Fibroblast of skin of right biceps (primary cell): ENCODE measurements around the gene ACOX2.
"Not testable (repeated sequence)": the region's sequence is repeated elsewhere in the genome, so short reads cannot be mapped to it uniquely, and the experiment has no call there.

Experiments
- DNase-seq: peaks from one replicate; pipeline ENCODE4 v3.0.0-alpha.2; 2013

Gene ACOX2

GRCh38 chr3:58534592-58535494 lies 2.1 kb downstream of the ACOX2 start:
- no peak for DNase-seq

GRCh38 chr3:58532794-58533220 lies 4.2 kb downstream of the ACOX2 start:
- peak; percentile 73 for DNase-seq

- DNase-seq, result no peak
Observed at GRCh38 chr3:58531956-58532355, 5.0 kb downstream of the ACOX2 start.

GRCh38 chr3:58531555-58531954 lies 5.4 kb downstream of the ACOX2 start:
- DNase-seq, result no peak

GRCh38 chr3:58530354-58530865 lies 6.6 kb downstream of the ACOX2 start:
- DNase-seq, result no peak

GRCh38 chr3:58529516-58530353 lies 7.3 kb downstream of the ACOX2 start:
- DNase-seq, result no peak

- DNase-seq, result peak; percentile 41
Observed at GRCh38 chr3:58528629-58529028, 8.4 kb downstream of the ACOX2 start.

GRCh38 chr3:58527440-58527839 lies 9.6 kb downstream of the ACOX2 start:
- not testable (repeated sequence) for DNase-seq

- peak; percentile 91 for DNase-seq
Observed at GRCh38 chr3:58526515-58526957, 10.5 kb downstream of the ACOX2 start.

- no peak for DNase-seq
Observed at GRCh38 chr3:58524326-58524888, 12.6 kb downstream of the ACOX2 start.

- DNase-seq, result no peak
Observed at GRCh38 chr3:58522759-58523425, 14.1 kb downstream of the ACOX2 start.

GRCh38 chr3:58521917-58522631 lies 14.9 kb downstream of the ACOX2 start:
- no peak for DNase-seq

GRCh38 chr3:58521336-58521670 lies 15.7 kb downstream of the ACOX2 start:
- DNase-seq, result no peak

- DNase-seq, result peak; percentile 36
Observed at GRCh38 chr3:58520403-58521335, 16.3 kb downstream of the ACOX2 start.

GRCh38 chr3:58519668-58520402 lies 17.2 kb downstream of the ACOX2 start:
- DNase-seq, result no peak

- no peak for DNase-seq
Observed at GRCh38 chr3:58518291-58518789, 18.6 kb downstream of the ACOX2 start.

- DNase-seq, result no peak
Observed at GRCh38 chr3:58514405-58514804, 22.6 kb downstream of the ACOX2 start.

- no peak for DNase-seq
Observed at GRCh38 chr3:58508437-58508836, 28.6 kb downstream of the ACOX2 start.

GRCh38 chr3:58507356-58508078 lies 29.5 kb downstream of the ACOX2 start:
- no peak for DNase-seq
